AG20443 (cell line): ENCODE measurements around the gene ACSF3.
A peak's percentile ranks its signal among the peaks of the same experiment; 100 is the strongest.
"Not testable (repeated sequence)": the region's sequence is repeated elsewhere in the genome, so short reads cannot be mapped to it uniquely, and the experiment has no call there.

ENCODE experiments used
- DNase-seq: peaks from one replicate; pipeline ENCODE4 v3.0.0; 2012; ENCODE audit warnings: low spot score, mixed read lengths

The ACSF3 gene

GRCh38 chr16:89055894-89056555, 37.6 kb upstream of the ACSF3 start:
- no peak for DNase-seq

DNA sequence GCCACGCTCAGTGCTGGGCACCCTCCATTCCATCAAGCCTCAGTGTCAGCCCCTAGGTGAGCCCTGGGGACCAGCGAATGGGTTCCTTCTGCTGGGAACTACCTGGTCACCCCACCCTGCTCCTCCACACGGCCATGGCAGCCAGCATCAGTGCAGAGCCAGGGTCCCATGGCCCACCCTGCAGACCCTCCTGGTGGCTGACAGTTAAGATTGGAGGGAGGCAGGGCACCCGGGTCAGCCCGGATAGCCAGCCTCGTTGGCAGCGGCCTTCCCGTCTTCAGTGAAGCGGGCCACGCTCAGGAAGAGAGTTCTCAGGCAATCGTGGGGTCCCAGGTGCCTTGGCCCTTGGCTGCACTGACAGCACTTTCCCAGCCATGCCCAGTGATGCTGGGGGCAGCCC, 37.1 kb upstream of the ACSF3 start:
- DNase-seq: no peak

GRCh38 chr16:89057738-89058137, 35.9 kb upstream of the ACSF3 start:
- no peak for DNase-seq

DNA sequence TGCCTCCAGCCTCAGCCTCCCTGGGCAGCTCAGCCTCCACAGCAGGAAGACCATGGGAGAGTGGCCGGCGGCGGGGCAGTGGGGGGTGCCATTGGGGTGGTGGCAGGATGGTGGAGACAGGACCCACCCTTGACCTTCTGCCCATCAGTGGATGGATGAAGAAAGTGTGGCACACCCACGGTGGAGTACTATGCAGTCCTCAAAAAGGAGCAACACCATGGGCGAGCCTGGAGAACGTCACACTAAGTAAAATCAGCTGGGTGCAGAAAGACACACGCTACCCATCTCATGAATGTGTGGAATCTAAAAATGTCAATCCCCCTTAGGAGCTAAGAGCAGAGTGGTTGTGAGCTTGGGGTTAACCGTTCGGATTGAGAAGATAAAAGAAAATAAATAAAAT, 34.8 kb upstream of the ACSF3 start:
- no peak for DNase-seq

DNA sequence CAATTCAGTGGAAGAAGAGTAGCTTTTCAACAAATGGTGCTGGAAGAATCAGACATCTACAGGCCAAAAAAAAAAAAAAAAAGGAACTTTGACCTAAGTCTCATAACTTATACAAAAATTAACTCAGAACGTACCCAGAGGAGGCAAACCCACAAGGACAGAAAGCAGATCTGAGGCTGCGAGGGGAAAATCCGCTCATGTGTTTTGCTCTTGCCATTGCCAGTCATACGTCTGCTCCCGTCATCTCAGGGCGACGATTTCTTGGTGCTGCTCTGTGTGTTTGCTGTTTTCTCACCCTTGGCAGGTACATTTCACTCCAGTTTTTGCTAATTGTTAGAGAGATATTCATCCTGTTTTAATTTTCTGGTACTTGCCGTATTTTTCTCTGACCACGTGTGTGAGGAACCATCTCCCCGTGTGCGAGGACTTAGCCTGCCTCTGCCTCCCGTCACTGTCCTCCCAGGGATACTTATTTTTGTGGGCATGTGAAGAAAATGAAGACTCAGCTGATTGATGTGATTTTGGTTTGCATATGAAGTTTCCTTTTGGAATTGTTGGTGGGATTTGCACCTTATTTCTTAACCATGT, 33.4 kb upstream of the ACSF3 start:
- no peak for DNase-seq

DNA sequence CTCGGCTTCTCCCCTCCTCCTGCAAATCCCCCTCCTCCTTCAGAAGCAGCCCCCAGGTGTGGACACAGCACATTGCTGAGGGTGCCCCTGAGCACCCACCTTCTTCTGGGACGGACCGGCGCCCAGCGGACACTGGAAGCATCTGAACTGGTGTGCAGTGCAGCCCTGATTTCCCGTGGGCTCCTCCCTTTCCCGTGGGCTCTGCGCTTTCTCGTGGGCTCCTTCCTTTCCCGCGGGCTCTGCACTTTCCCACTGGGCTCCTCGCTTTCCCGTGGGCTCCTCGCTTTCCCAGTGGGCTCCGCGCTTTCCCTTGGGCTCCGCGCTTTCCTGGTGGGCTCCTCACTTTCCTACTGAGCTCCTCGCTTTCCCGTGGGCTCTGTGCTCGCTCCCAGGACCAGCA, 32.6 kb upstream of the ACSF3 start:
- DNase-seq: no peak

DNA sequence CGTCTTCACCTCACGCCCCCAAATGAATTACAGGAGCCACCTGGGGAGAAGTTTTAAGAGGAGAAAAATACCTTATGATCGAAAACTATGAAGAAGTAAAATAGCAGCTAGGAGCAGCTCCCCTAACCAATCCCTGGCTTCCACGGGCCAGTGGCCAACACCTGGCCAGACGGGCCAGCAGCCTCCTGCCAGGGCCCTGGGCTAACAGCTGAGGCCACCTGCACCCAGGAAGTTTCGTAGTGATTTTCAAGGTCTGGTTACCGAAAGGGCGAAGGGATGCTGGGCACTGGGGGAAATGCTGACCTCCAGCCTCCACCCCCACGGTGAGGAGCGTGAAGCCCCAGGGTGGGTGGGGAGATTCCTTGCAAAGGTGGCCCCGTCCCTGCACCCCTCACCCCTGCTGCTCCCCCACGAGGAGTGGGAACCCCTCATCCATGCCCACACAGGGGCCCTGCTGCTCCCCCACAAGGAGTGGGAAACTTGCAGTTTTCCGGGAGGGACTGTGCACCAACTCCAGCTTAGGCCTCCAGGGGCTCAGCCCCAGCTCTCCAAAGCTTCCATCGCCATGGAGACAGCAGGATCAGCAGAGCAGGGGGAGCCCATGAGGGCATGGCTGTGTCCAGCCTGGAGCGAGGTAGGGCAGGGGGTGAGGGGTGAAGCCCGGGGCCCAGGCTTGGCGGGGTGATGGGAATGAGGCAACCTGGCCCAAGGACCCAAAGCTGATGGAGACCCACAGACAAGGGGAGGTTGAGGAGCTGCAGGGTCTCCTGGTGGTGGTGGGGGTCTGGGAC, 31.9 kb upstream of the ACSF3 start:
- no peak for DNase-seq

- DNase-seq: no peak
Measured at GRCh38 chr16:89062389-89063345, 31.0 kb upstream of the ACSF3 start.

- DNase-seq: no peak
Measured at GRCh38 chr16:89063768-89064320, 29.8 kb upstream of the ACSF3 start.

- DNase-seq: no peak
Measured at GRCh38 chr16:89064606-89065457, 28.8 kb upstream of the ACSF3 start.

DNA sequence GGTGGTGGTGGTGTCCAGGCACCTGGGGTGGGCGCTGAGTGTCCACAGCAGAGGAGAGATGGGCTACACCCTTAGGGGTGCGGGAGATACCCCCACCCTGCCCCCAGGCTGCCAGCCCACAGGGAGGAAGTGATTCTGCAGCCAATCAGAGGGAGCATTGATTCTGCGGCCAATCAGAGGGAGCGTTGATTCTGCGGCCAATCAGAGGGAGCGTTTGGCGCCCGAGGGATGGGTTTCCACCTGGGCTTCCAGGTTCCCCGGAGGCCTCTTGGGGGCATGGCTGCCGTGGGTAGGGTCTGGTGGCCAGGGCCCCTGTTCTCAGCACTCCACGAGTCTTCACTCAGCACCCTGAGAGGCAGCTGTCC, 28.2 kb upstream of the ACSF3 start:
- DNase-seq: no peak

DNA sequence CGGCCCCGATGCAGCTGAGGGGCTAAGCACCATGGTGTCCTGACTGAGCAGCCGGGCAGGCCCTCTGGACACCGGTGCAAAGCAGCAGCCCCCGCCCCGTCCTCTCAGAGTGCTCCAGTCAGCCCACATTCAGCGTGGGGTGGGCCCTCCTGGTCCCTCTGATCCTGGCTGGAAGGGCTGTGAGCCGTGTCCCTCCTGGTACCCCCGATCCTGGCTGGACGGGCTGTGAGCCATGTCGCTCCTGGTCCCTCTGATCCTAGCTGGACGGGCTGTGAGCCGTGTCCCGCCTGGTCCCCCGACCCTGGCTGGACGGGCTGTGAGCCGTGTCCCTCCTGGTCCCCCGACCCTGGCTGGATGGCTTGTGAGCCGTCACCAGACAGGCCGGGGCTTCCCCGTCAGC, 26.9 kb upstream of the ACSF3 start:
- no peak for DNase-seq

GRCh38 chr16:89067677-89068443, 25.8 kb upstream of the ACSF3 start:
- DNase-seq: no peak

DNA sequence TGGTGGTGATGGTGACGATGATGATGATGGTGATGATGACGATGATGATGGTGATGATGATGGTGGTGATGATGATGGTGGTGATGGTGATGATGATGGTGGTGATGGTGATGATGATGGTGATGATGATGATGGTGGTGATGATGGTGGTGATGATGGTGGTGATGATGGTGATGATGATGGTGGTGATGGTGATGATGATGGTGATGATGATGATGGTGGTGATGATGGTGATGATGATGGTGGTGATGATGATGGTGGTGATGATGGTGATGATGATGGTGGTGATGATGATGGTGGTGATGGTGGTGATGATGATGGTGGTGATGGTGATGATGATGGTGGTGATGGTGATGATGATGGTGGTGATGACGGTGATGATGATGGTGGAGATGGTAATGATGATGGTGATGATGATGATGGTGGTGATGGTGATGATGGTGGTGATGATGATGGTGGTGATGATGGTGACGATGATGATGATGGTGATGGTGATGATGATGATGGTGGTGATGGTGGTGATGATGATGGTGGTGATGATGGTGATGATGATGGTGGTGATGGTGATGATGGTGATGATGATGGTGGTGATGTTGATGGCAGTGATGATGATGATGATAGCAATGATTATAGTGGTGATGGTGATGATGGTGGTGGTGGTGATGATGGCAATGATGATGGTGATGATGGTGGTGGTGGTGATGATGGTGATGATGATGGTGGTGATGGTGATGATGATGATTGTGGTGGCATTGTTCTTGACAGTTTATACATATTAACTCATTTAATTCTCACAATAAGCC, 24.6 kb upstream of the ACSF3 start:
- not testable (repeated sequence) for DNase-seq

DNA sequence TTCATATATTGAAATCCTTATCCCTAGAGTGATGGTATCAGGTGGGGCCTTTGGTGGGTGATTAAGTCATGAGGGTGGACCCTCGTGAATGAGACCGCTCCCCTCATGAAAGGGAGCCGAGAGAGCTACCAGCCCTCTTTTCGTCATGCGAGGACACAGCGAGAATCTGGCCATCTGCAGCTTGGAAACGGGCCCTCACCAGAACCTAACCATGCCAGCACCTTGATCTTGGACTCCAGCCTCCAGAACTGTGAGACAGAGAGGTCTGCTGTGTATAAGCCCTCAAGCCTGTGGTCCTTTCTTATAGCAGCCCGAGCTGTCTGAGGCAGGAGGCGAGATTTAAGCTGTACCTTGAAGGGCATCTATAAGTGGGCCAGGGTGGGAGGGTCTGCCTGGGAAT, 23.7 kb upstream of the ACSF3 start:
- DNase-seq: no peak

GRCh38 chr16:89070590-89070989, 23.1 kb upstream of the ACSF3 start:
- DNase-seq: no peak

DNA sequence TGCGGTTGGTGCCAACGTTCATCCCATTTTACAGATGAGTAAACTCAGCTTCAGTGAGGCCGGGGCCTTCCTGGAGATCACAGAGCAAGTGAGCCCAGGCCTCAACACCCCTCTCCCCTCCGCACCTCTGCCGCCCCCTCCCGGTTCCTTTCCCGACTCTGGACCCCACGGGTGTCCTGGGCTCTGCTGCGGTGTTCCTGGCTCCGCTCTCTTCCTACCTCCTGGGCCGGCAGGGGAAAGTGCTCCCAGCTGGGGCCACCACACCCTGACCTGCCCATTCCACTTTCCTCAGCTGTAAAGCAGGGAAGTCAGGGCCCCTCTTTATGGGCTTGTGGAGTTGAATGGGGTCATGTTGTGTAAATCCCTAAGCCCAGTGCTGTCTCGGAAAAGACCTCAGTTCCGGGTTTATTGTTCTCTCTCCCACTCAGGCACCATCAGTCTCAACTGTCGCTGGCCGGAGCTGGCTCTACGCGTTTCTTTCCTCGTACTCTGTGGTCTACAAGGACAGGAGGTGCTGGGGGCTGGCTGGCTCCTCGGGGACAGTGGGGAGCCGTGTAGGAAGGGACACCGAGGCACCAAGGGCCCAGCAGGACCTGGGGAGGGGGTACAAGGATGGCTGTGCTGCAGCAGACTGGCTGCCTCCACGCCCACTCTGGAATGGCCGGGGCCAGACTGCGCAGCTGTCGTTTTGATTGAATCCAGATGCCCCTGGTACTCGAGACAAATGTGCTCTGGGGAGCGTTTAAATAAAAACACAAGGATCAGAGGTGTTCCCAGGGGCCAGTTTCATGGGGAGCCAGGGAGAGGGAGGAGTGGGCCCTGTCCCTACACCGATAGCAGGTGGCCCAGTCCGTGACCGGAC, 21.7 kb upstream of the ACSF3 start:
- peak; percentile 82 for DNase-seq

- no peak for DNase-seq
Measured at GRCh38 chr16:89072548-89073130, 21.0 kb upstream of the ACSF3 start.
